HEK293T (cell line): ENCODE results near the gene TRIM67.

ENCODE experiments used
- BHLHE40 ChIP-seq: fragments of 450-650 bp; IDR thresholded peaks from 2 replicates; pipeline ENCODE4 v1.6.1; 2016; ENCODE audit warnings: mild to moderate bottlenecking, moderate library complexity, borderline replicate concordance
- CTBP1 ChIP-seq: fragments of 450-650 bp; IDR thresholded peaks from 2 replicates; pipeline ENCODE4 v1.6.1; 2016; ENCODE audit warnings: borderline replicate concordance
- FOXM1 ChIP-seq: fragments of 450-650 bp; IDR thresholded peaks from 2 replicates; pipeline ENCODE4 v1.6.1; 2017; ENCODE audit warnings: mild to moderate bottlenecking, borderline replicate concordance
- HDGF ChIP-seq: fragments of 450-650 bp; IDR thresholded peaks from 2 replicates; pipeline ENCODE4 v1.6.1; 2017; ENCODE audit warnings: antibody characterized with exemption, borderline replicate concordance
- NFRKB ChIP-seq: fragments of 450-650 bp; IDR thresholded peaks from 2 replicates; pipeline ENCODE4 v1.6.1; 2016; ENCODE audit warnings: mild to moderate bottlenecking, moderate library complexity
- PKNOX1 ChIP-seq: fragments of 450-650 bp; IDR thresholded peaks from 2 replicates; pipeline ENCODE4 v1.6.1; 2016
- SP1 ChIP-seq: fragments of 450-650 bp; IDR thresholded peaks from 2 replicates; pipeline ENCODE4 v1.6.1; 2017
- SUZ12 ChIP-seq: fragments of 450-650 bp; IDR thresholded peaks from 2 replicates; pipeline ENCODE4 v1.6.1; 2016; ENCODE audit warnings: mild to moderate bottlenecking
- TARDBP ChIP-seq: fragments of 450-650 bp; IDR thresholded peaks from 2 replicates; pipeline ENCODE4 v1.6.1; 2016

- TF ChIP-seq BHLHE40 (no peak), NFRKB (no peak), PKNOX1 (no peak), CTBP1 (no peak), TARDBP (no peak), SP1 (no peak), HDGF (no peak), FOXM1 (no peak), SUZ12 (no peak)
Measured at GRCh38 chr1:231192620-231193163, 30.8 kb downstream of the TRIM67 start.
